ENCODE measurements around the gene NRM.

GRCh38 chr6:30654798-30655742 lies 35.7 kb downstream of the NRM start:
- TF ChIP-seq CTCF (IDR thresholded peaks at IDR 0.05), result no peak
- TF ChIP-seq POLR2A (IDR thresholded peaks at IDR 0.05), result no peak
